NCI-H2107 (cell line): ENCODE measurements around the gene BMP8B.

Experiments
- DNase-seq: peaks from one replicate; lab custom pipeline; 2025; lab: John Stamatoyannopoulos, UW

The BMP8B gene

GRCh38 chr1:39722495-39722894, 66.2 kb downstream of the BMP8B start:
- no peak for DNase-seq

- DNase-seq, result no peak
Measured at GRCh38 chr1:39721664-39722063, 67.0 kb downstream of the BMP8B start.

- DNase-seq, result peak; percentile 100
Measured at GRCh38 chr1:39720094-39720999, 68.3 kb downstream of the BMP8B start.

GRCh38 chr1:39717809-39718208, 70.9 kb downstream of the BMP8B start:
- DNase-seq, result no peak

- no peak for DNase-seq
Measured at GRCh38 chr1:39713557-39713956, 75.1 kb downstream of the BMP8B start.

- DNase-seq, result no peak
Measured at GRCh38 chr1:39711966-39712340, 76.7 kb downstream of the BMP8B start.

GRCh38 chr1:39711104-39711965, 77.3 kb downstream of the BMP8B start:
- no peak for DNase-seq

DNA sequence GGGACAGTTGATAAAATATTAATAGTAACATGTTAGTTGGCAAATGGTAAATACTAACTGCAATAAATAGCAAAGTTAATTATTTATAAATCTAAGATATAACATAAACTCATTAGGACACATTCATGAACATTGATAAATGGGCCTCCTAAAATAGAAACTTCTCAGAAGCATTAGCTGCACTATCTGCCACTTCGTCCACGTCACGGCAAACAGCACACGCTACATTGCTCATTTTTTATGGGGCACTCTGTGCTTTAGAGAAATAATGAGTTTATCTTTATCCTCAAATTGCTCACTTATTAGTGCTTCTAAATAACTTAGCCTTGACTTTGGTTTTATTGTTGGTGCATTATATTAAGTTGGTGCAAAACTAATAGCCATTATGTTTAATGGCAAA, 81.2 kb downstream of the BMP8B start:
- DNase-seq, result no peak
